H9 (cell line): ENCODE measurements around the gene C17orf107. TPM values are rescaled to one million over a fixed set of nuclear protein-coding genes. Genes with fewer than 3 reads are reported as not detected.

ENCODE experiments used
- DNase-seq: peaks from one replicate; pipeline ENCODE4 v3.0.0-alpha.2; 2017
- H2AFZ ChIP-seq: one replicate; pipeline ENCODE4 v1.6.1; 2013; ENCODE audit warnings: mild to moderate bottlenecking, low read length, control low read depth, moderate library complexity
- H2AK5ac ChIP-seq: 2 replicates; pipeline ENCODE4 v1.6.1; 2013; ENCODE audit warnings: low read length, control low read depth, mixed read lengths; ENCODE audit not compliant: insufficient read length
- H2BK120ac ChIP-seq: one replicate; pipeline ENCODE4 v1.6.1; 2013; ENCODE audit warnings: low read depth, mild to moderate bottlenecking, low read length, control low read depth, inconsistent platforms; ENCODE audit not compliant: poor library complexity, severe bottlenecking
- H2BK12ac ChIP-seq: 2 replicates; pipeline ENCODE4 v1.6.1; 2013; ENCODE audit warnings: low read length, control low read depth, mixed read lengths, low read depth; ENCODE audit not compliant: insufficient read length
- H2BK15ac ChIP-seq: 2 replicates; pipeline ENCODE4 v1.6.1; 2013; ENCODE audit warnings: low read depth, low read length, control low read depth
- H2BK20ac ChIP-seq: one replicate; pipeline ENCODE4 v1.6.1; 2013; ENCODE audit warnings: low read depth, mild to moderate bottlenecking, low read length, control low read depth, inconsistent platforms; ENCODE audit not compliant: poor library complexity, severe bottlenecking
- H2BK5ac ChIP-seq: 2 replicates; pipeline ENCODE4 v1.6.1; 2013; ENCODE audit warnings: low read length, control low read depth, mixed read lengths; ENCODE audit not compliant: insufficient read length
- H3K14ac ChIP-seq: 2 replicates; pipeline ENCODE4 v1.6.1; 2013; ENCODE audit warnings: low read length, control low read depth; ENCODE audit not compliant: insufficient read depth
- H3K18ac ChIP-seq: 2 replicates; pipeline ENCODE4 v1.6.1; 2013; ENCODE audit warnings: low read depth, mild to moderate bottlenecking, mixed read lengths, low read length, control low read depth; ENCODE audit not compliant: insufficient read length
- H3K23ac ChIP-seq: 2 replicates; pipeline ENCODE4 v1.6.1; 2013; ENCODE audit warnings: low read length, control low read depth, mixed read lengths, low read depth; ENCODE audit not compliant: insufficient read length
- H3K23me2 ChIP-seq: 2 replicates; pipeline ENCODE4 v1.6.1; 2013; ENCODE audit warnings: low read depth, mild to moderate bottlenecking, mixed read lengths, low read length, control low read depth; ENCODE audit not compliant: insufficient read length, poor library complexity, severe bottlenecking
- H3K27ac ChIP-seq: 2 replicates; pipeline ENCODE4 v1.5.1; 2013; ENCODE audit warnings: low read length, control low read depth, mixed read lengths, low read depth; ENCODE audit not compliant: insufficient read length
- H3K27me3 ChIP-seq: 2 replicates; pipeline ENCODE4 v1.6.1; 2013; ENCODE audit warnings: low read length, control low read depth, inconsistent platforms; ENCODE audit not compliant: insufficient read depth
- H3K4ac ChIP-seq: 2 replicates; pipeline ENCODE4 v1.6.1; 2013; ENCODE audit warnings: low read depth, mild to moderate bottlenecking, control low read depth, inconsistent platforms, low read length, moderate library complexity
- H3K4me1 ChIP-seq: 2 replicates; pipeline ENCODE4 v1.6.1; 2013; ENCODE audit warnings: low read length, control low read depth, inconsistent platforms; ENCODE audit not compliant: insufficient read depth
- H3K4me2 ChIP-seq: 2 replicates; pipeline ENCODE4 v1.6.1; 2013; ENCODE audit warnings: low read length, control low read depth, mixed read lengths; ENCODE audit not compliant: insufficient read length, insufficient read depth
- H3K56ac ChIP-seq: 2 replicates; pipeline ENCODE4 v1.6.1; 2013; ENCODE audit warnings: low read depth, mild to moderate bottlenecking, mixed read lengths, low read length, control low read depth; ENCODE audit not compliant: insufficient read length
- H3K79me1 ChIP-seq: 2 replicates; pipeline ENCODE4 v1.6.1; 2013; ENCODE audit warnings: low read depth, mild to moderate bottlenecking, moderate library complexity, low read length, control low read depth, inconsistent platforms; ENCODE audit not compliant: insufficient read depth, poor library complexity, severe bottlenecking
- H3K79me2 ChIP-seq: 2 replicates; pipeline ENCODE4 v1.6.1; 2013; ENCODE audit warnings: low read length, control low read depth, inconsistent platforms; ENCODE audit not compliant: insufficient read depth
- H3K9ac ChIP-seq: 2 replicates; pipeline ENCODE4 v1.6.1; 2013; ENCODE audit warnings: low read length, control low read depth, mixed read lengths; ENCODE audit not compliant: insufficient read length; ENCODE audit errors: extremely low read depth
- H3K9me3 ChIP-seq: one replicate; pipeline ENCODE4 v1.6.1; 2013; ENCODE audit warnings: low read depth, low read length, inconsistent platforms; ENCODE audit not compliant: control insufficient read depth
- H3T11ph ChIP-seq: one replicate; pipeline ENCODE4 v1.6.1; 2013; ENCODE audit warnings: mild to moderate bottlenecking, low read length, control low read depth, inconsistent platforms
- H4K20me1 ChIP-seq: one replicate; pipeline ENCODE4 v1.6.1; 2013; ENCODE audit not compliant: control insufficient read depth, insufficient read length, insufficient read depth
- H4K5ac ChIP-seq: 2 replicates; pipeline ENCODE4 v1.6.1; 2013; ENCODE audit warnings: low read depth, mild to moderate bottlenecking, mixed read lengths, low read length, control low read depth; ENCODE audit not compliant: insufficient read length
- H4K8ac ChIP-seq: replicated peaks from 2 replicates; pipeline ENCODE4 v1.6.1; 2013; ENCODE audit warnings: low read length, control low read depth, mixed read lengths, low read depth; ENCODE audit not compliant: insufficient read length
- H4K91ac ChIP-seq: 2 replicates; pipeline ENCODE4 v1.6.1; 2013; ENCODE audit warnings: low read depth, mild to moderate bottlenecking, moderate library complexity, mixed read lengths, low read length, control low read depth; ENCODE audit not compliant: insufficient read length
- H3K27ac Mint-ChIP-seq, 3 experiments: 2 replicates in 2 of 3; 3 replicates in 1 of 3; pipeline ENCODE4 v1.8.0; 2020 to 2021; ENCODE audit warnings: mixed read lengths in 3 of 3, mild to moderate bottlenecking in 1 of 3, moderate library complexity in 1 of 3
- H3K27me3 Mint-ChIP-seq: 2 replicates; pipeline ENCODE4 v1.8.0; 2021; ENCODE audit warnings: low read depth, mild to moderate bottlenecking, moderate library complexity, mixed read lengths
- H3K36me3 Mint-ChIP-seq, 3 experiments: 2 replicates in 2 of 3; 3 replicates in 1 of 3; pipeline ENCODE4 v1.8.0; 2020 to 2021; ENCODE audit warnings: low read depth in 3 of 3, mixed read lengths in 3 of 3; ENCODE audit not compliant: insufficient read depth in 1 of 3
- H3K4me1 Mint-ChIP-seq, 2 experiments: 2 replicates each; pipeline ENCODE4 v1.8.0; 2020; ENCODE audit warnings: mixed read lengths in 2 of 2
- H3K4me3 Mint-ChIP-seq, 2 experiments: 2 replicates in 1 of 2; 3 replicates in 1 of 2; pipeline ENCODE4 v1.8.0; 2020 to 2021; ENCODE audit warnings: mild to moderate bottlenecking in 2 of 2, mixed read lengths in 2 of 2, moderate library complexity in 1 of 2
- H3K9me3 Mint-ChIP-seq, 2 experiments: 2 replicates in 1 of 2; 3 replicates in 1 of 2; pipeline ENCODE4 v1.8.0; 2020; ENCODE audit warnings: mild to moderate bottlenecking in 2 of 2, mixed read lengths in 2 of 2, moderate library complexity in 1 of 2
- WGBS: extraction: QIAGEN DNeasy Blood & Tissue Kit; methylation state at CpG from one replicate; pipeline ENCODE4 v1.1.7; 2013; ENCODE audit warnings: missing lambda C conversion rate, low lambda C conversion rate, mixed read lengths; ENCODE audit not compliant: insufficient read length; ENCODE audit errors: extremely low coverage; 5-methylcytosine and 5-hydroxymethylcytosine counted together
- total RNA-seq: library from RNA; stranded (reverse); gene quantifications from 2 replicates; pipeline ENCODE4 v1.2.1, GENCODE V29; 2021
- TF ChIP-seq, protein P1 (sequence below): fragments of 200-600 bp; sonication (generic); conservative IDR thresholded peaks from 3 replicates; pipeline ENCODE4 v1.8.0; 2021; ENCODE audit warnings: antibody characterized with exemption, mild to moderate bottlenecking

The C17orf107 gene
- total RNA-seq, 1 experiment from 2014 or later: 4.4 TPM

DNA sequence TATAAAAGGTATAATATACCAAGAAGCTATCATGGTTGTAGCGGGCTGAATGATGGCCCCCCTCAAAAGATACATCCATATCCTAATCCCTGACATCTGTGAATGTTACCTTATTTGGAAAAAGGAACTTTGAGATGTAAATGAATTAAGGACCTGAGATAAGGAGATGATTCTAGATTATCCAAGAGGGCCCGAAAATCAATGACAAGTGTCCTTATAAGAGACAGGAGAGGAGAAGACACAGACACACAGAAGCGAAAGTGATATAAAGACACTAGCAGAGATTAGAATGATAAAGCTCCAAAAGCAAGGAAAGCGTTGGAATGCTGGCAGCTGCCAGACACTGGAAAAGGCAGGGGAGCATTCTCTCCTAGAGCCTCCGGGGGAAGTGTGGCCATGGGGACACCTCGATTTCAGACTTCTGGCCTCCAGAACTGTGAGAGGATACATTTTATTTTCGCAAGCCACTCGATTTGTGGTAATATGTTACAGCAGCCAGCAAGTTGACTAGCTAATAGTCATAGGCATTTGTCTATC, 20.2 kb downstream of the C17orf107 start:
- no peak overlapping the region for H3K56ac ChIP-seq
- no peak overlapping the region for H2AK5ac ChIP-seq
- Mint-ChIP-seq H3K4me3 (no peak overlapping the region), H3K27me3 (no peaks in the 10 kb centered on the region; the same call in 1 of the 2 replicates), H3K27ac (peak overlapping the region in 1 of 3 experiments; percentile 89; a peak in 2 of 7 replicates), H3K9me3 (no peaks in the 10 kb centered on the region), H3K36me3 (no peaks in the 10 kb centered on the region), H3K4me1 (peaks cover 7% of the 10 kb centered on the region in 2 experiments)
- no peaks in the 10 kb centered on the region for H3K79me2 ChIP-seq
- peak; percentile 40 for DNase-seq
- no peak overlapping the region for H2AFZ ChIP-seq
- H2BK20ac ChIP-seq: no peak overlapping the region
- H3T11ph ChIP-seq: no peak overlapping the region
- no peak overlapping the region for H3K14ac ChIP-seq
- H4K5ac ChIP-seq: no peak overlapping the region
- peaks cover 3% of the 10 kb centered on the region; the same call in 1 of the 2 replicates for H3K4me1 ChIP-seq
- H3K23ac ChIP-seq: no peak overlapping the region
- no peak overlapping the region for H2BK5ac ChIP-seq
- no peaks in the 10 kb centered on the region for H3K23me2 ChIP-seq
- H3K18ac ChIP-seq: no peak overlapping the region
- H3K9ac ChIP-seq: no peak overlapping the region
- no peak overlapping the region for H3K4ac ChIP-seq
- H4K20me1 ChIP-seq: no peaks in the 10 kb centered on the region
- H3K27me3 ChIP-seq: no peaks in the 10 kb centered on the region
- H3K4me2 ChIP-seq: no peak overlapping the region
- H3K79me1 ChIP-seq: no peaks in the 10 kb centered on the region
- no peak overlapping the region for H4K91ac ChIP-seq
- WGBS: no CpG with 5 or more reads among the region's 8 CpGs
- H3K27ac ChIP-seq: no peak overlapping the region
- no peak overlapping the region for H2BK120ac ChIP-seq
- H2BK15ac ChIP-seq: no peak overlapping the region
- TF ChIP-seq, protein P1, sequence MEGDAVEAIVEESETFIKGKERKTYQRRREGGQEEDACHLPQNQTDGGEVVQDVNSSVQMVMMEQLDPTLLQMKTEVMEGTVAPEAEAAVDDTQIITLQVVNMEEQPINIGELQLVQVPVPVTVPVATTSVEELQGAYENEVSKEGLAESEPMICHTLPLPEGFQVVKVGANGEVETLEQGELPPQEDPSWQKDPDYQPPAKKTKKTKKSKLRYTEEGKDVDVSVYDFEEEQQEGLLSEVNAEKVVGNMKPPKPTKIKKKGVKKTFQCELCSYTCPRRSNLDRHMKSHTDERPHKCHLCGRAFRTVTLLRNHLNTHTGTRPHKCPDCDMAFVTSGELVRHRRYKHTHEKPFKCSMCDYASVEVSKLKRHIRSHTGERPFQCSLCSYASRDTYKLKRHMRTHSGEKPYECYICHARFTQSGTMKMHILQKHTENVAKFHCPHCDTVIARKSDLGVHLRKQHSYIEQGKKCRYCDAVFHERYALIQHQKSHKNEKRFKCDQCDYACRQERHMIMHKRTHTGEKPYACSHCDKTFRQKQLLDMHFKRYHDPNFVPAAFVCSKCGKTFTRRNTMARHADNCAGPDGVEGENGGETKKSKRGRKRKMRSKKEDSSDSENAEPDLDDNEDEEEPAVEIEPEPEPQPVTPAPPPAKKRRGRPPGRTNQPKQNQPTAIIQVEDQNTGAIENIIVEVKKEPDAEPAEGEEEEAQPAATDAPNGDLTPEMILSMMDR: 0 out of 3 replicates have a peak, but pooled peaks have one; percentile 11
- no peak overlapping the region for H4K8ac ChIP-seq
- H2BK12ac ChIP-seq: no peak overlapping the region
- H3K9me3 ChIP-seq: no peaks in the 10 kb centered on the region
